Stromal cell of bone marrow (primary cell): ENCODE results near the gene KCNK1.

ENCODE experiments used
- DNase-seq: peaks from one replicate; pipeline ENCODE4 v3.0.0-alpha.2; 2012; ENCODE audit warnings: low read depth

Gene KCNK1

GRCh38 chr1:233704898-233705723 is 91.2 kb downstream of the KCNK1 start:
- DNase-seq: no peak

DNA sequence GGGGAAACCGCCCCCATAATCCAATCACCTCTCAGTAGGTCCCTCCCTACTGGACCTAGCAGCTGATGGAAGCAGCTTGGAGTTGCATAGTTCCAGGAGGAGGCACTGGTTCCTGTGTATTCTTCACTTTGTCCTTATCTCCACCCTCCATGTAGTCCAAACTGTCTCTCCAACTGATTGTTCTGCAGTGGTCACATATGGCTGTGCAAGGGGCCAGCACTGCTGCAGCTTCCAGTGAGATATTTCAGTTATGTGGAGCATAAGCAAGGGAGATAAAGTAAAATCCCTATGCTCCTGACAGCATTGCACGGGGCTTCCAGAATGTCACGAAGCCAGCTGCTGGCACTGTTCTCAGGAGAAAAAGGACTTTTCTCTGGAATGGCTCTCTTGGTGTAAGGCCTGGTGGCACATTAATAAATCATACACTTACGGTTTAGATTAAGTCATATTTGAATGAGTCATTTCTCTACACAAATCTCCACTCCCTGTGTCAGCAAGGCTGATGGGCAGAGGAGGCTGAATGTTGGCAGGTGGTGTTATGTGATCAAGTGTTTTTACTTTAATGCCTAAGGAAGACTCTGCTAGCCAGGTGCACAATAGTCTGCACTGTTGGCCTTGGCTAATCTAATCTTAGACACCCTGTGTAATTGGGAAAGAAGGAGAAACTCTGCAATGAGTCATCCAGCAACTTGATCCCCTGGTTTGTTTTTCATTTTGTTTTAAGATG is 93.4 kb downstream of the KCNK1 start:
- DNase-seq: peak; percentile 18

DNA sequence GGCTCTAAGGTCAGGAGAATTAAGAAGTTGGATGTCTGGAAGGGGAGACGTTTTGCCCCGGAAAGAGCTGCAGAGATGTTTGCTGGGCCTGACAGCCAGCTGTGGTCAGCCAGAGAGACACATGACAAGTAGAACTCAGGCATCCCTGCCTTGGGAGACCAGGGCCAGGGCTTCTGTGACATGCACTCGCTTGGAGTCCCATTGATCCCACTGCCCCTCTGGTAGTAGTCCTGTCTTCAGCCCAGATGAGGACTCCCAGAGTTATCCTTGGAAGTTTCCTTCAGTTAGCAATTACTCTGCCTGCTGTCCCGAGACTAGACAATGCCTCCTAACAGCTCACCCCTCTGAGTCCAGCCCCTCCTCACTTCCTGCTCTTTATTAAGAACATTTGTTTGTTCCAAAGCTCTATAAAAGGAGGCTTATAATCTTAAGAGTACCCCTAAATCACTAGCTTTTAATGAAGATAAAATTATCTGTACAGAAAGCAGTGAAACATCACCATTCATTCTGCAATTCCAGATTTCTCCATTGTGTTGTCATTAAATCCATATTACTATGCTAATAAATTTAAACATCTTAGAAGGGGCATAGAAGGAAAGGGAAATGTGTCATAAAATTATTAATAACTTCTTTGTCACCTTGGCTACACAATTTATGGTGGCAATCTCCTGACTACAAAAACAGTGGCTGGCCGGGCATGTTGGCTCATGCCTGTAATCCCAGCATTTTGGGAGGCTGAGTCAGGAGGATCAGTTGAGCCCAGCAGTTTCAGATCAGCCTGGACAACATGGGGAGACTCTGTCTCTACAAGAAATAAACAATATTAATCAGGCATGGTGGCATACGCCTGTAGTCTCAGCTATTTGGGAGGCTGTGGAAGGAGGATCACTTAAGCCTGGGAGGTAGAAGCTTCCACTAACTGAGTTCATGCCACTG is 94.2 kb downstream of the KCNK1 start:
- no peak for DNase-seq

DNA sequence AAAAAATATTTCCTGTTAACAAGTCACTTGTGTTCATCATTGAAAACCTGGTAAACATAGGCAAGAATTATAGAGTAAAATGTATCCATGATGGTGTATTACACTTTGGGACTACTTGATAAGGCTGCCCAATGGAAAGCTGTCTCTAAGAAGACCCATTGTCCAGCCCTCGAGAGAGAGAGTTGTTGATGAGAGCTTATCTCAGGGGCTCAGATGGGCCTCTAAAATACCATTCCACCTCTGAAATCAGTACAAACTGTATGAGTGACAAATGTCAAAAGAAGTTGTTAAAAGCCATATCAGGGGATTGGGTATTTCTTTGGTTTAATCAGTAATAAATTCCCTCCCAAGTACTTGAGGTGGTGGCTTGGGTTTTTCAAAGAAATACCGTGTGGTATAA is 96.1 kb downstream of the KCNK1 start:
- no peak for DNase-seq

DNA sequence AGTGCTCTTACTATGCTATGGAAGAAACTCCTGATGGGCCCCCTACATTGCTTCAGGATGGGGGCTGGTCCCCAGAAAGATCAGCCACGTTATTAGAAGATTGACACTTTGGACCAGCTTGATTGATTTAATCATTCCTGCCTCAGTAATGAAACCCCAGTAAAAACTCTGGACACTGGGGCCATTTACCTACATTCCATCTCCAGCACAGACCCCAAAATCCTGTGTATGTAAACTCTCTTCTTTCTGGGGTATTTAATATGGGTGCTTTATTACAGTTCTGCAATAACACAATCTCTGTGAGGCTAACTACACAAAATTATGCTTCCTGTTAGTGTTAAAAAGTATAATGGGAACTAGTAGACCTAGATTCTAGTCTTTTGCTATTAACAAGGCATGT is 96.6 kb downstream of the KCNK1 start:
- no peak for DNase-seq

DNA sequence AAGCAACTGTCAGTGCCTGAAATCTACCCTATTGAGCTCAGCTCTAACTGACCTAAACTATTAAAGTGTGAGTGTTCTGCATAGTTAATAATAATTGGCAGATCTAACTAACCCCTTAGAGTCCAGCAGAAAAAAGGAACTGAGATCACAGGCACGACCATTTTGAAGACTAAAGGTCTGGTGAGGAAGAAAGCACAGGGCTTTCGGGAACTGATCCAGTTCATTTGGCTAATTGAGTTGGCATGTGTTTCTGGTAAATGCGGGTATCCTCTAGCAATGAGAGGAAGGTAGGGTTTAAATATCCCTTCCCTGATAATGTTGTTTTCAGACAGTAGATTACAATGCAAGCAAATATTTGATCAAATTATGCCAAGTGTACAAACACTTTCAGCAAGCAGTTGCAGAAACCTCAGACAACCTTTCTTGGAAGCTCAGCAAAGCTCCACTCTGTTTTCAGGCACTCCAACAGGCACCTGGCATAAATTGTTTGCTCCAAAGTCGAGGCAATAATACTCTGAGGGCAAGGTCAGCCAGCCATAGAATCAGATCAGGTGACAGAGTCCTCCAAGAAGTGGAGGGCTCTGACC is 100.8 kb downstream of the KCNK1 start:
- DNase-seq: no peak

DNA sequence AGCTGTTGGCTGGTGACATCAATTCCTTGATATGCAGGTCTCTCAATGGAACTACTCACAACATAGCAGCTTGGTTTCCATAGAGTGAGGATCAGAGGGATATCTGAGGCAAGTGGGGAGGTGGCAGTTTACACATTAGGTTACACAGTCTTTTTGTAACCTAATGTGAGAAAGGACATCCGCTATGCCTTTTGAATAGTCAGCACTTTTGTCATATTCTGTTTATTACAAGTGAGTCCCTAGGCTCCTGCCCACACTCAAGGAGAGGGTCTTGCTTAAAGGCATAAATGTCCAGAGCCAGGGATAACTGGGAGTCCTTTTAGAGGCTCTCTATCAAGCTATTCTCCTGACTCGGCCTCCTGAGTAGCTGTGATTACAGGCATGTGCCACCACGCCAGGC is 104.2 kb downstream of the KCNK1 start:
- DNase-seq: no peak

DNA sequence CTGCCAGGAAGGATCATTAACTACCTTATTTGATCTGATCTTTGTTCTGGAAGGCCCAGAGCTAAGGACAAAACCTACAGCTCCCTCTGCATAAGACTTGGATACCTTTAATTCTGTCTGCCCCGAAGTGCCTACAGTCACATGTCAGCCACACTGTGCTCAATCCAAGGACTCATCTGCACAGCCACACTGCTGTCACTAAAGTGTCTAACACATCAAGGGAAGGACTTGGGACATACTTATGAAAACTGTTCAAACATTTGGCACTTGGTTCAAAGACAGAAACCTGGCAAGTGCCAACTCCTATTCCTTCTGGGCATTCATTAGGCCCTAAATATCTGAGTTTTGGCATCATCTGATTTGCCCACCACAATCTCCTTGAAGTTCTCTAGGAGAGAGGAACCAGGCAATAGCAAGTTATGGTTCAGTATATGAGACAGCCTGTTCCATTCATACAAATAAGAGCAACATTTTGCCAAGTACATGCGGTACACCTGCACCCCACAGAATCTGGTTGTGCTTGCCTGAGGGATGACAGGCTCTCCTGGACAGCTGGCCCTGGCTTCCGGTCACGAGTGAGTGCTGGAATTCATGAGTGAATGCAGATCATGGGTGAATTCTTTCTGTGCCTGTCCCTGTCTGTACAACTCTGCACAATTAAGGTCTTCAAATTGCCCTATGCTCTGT is 105.9 kb downstream of the KCNK1 start:
- DNase-seq: no peak

DNA sequence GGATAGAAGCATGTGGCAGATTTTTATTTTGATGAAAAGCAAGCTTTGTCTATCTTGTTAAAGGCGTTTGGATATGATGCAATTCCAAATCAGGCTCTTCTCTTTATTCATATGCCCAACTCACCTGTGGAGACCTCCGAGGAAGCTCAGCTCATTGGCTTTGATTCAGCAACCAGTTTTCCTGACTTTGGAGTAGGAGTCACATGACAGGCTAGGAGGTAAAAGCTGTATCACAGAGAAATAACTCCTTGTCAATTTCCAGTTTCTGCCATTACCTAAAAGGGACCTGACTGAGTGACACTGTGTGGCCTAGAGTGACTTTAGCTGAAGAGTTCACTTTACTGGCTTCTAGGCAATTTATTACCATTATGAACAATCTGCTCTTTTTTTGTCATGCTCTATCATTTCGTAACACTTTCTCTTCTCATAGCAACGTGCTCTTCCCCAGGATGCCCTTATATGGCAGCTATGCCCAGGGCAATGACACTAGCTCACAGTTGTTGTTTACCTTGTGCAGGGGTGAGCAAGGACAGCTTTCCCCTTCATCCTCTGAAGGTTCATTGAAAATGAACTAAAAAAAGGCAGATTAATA is 107.2 kb downstream of the KCNK1 start:
- DNase-seq: no peak
